A549 treated with CpdA at 1 μM for 4 hours (cell line): ENCODE data around the gene NXPE1. TPM values are rescaled to one million over a fixed set of nuclear protein-coding genes. Genes with fewer than 3 reads are reported as not detected.

Experiments
- total RNA-seq: library from RNA; stranded (reverse); fragments of 200-300 nt; extraction: Qiagen RNA extraction; gene quantifications from 5 replicates; pipeline ENCODE4 v1.2.3, GENCODE V29; 2022; ENCODE audit warnings: low read depth

NXPE1 gene
- not detected in 5 replicates for total RNA-seq

GRCh38 chr11:114559425-114560310 lies at the start of gene NXPE1:
Gene NXPE1 (minus strand): TSS chr11:114559881. CDS start chr11:114551201, 8,680 bp downstream.

GRCh38 chr11:114595571-114595970 lies 35.9 kb upstream of the NXPE1 start, which contains the start of gene NXPE4:
Gene NXPE4 (minus strand): TSS chr11:114595786. CDS start chr11:114594759, 1,027 bp downstream.

Other genes starting within 250 kb of the NXPE1 start
- 3.1 to 4.1 TPM (median 3.9 TPM) in 5 replicates for gene C11orf71, start 159.4 kb downstream of the NXPE1 start, total RNA-seq
- gene RBM7, start 159.2 kb downstream of the NXPE1 start, total RNA-seq: 19.9 to 36.1 TPM (median 26.0 TPM) in 5 replicates
- 92.5 to 113 TPM (median 100 TPM) in 5 replicates for gene REXO2, start 120.4 kb downstream of the NXPE1 start, total RNA-seq
- gene NXPE4, start 35.9 kb upstream of the NXPE1 start, total RNA-seq: not detected in 5 replicates
- not detected in 5 replicates for gene NXPE2, start 118.6 kb upstream of the NXPE1 start, total RNA-seq